HepG2 (cell line): ENCODE measurements around the gene BAHCC1. TPM values are rescaled to one million over a fixed set of nuclear protein-coding genes. Genes with fewer than 3 reads are reported as not detected.
A peak's percentile ranks its signal among the peaks of the same experiment; 100 is the strongest.

ENCODE experiments used
- ARID5B ChIP-seq: IDR thresholded peaks from 2 replicates; pipeline ENCODE4 v1.4.0; 2020; ENCODE audit warnings: mild to moderate bottlenecking, missing genetic modification reagents
- ATF2 ChIP-seq: sonication (generic); formaldehyde crosslinking; IDR thresholded peaks from 2 replicates; pipeline ENCODE4 v1.4.0; 2020; ENCODE audit warnings: missing genetic modification reagents
- BHLHE40 ChIP-seq: IDR thresholded peaks from 2 replicates; pipeline ENCODE4 v1.6.1; 2011; ENCODE audit warnings: low read length, improper control_type of control experiment
- HNRNPH1 ChIP-seq: fragments of 200-400 bp; formaldehyde crosslinking; optimal IDR thresholded peaks from 2 replicates; pipeline ENCODE3; 2017; ENCODE audit warnings: mild to moderate bottlenecking, low read depth, low read length
- KAT7 ChIP-seq: IDR thresholded peaks from 2 replicates; pipeline ENCODE4 v1.6.1; 2018; ENCODE audit warnings: borderline replicate concordance, missing compliant biosample characterization
- MTF1 ChIP-seq: sonication (generic); formaldehyde crosslinking; IDR thresholded peaks from 2 replicates; pipeline ENCODE4 v1.5.0; 2020; ENCODE audit warnings: missing genetic modification reagents
- NFIC ChIP-seq: IDR thresholded peaks from 2 replicates; pipeline ENCODE4 v1.6.1; 2012; ENCODE audit warnings: mild to moderate bottlenecking, low read length, inconsistent platforms
- PAX8 ChIP-seq: sonication (generic); formaldehyde crosslinking; IDR thresholded peaks from 2 replicates; pipeline ENCODE4 v1.8.0; 2022; ENCODE audit warnings: mild to moderate bottlenecking, missing genetic modification reagents, borderline replicate concordance
- PLRG1 ChIP-seq: fragments of 450-650 bp; conservative IDR thresholded peaks from 2 replicates; pipeline ENCODE4 v1.6.1; 2016
- POLR2AphosphoS5 ChIP-seq: IDR thresholded peaks from 2 replicates; pipeline ENCODE4 v1.6.1; 2012; ENCODE audit warnings: low read depth, low read length
- POLR2G ChIP-seq: fragments of 200-400 bp; formaldehyde crosslinking; IDR thresholded peaks from 2 replicates; pipeline ENCODE4 v1.6.1; 2018; ENCODE audit warnings: mild to moderate bottlenecking, low read depth, low read length, moderate library complexity
- RBM22 ChIP-seq: fragments of 200-400 bp; formaldehyde crosslinking; optimal IDR thresholded peaks from 2 replicates; pipeline ENCODE3; 2017; ENCODE audit warnings: mild to moderate bottlenecking, low read length, moderate library complexity
- SNAPC4 ChIP-seq: sonication (generic); formaldehyde crosslinking; IDR thresholded peaks from 2 replicates; pipeline ENCODE4 v1.4.0; 2020; ENCODE audit warnings: mild to moderate bottlenecking, missing genetic modification reagents
- TBX2 ChIP-seq: sonication (generic); formaldehyde crosslinking; IDR thresholded peaks from 2 replicates; pipeline ENCODE4 v1.5.0; 2020; ENCODE audit warnings: missing genetic modification reagents, mild to moderate bottlenecking, borderline replicate concordance
- ZNF709 ChIP-seq: sonication (generic); formaldehyde crosslinking; IDR thresholded peaks from 2 replicates; pipeline ENCODE4 v1.5.0; 2020; ENCODE audit warnings: mild to moderate bottlenecking, missing genetic modification reagents
- ZNF790 ChIP-seq: sonication (generic); formaldehyde crosslinking; IDR thresholded peaks from 2 replicates; pipeline ENCODE4 v1.8.0; 2022; ENCODE audit warnings: missing genetic modification reagents, mild to moderate bottlenecking, borderline replicate concordance
- ZNF891 ChIP-seq: sonication (generic); formaldehyde crosslinking; IDR thresholded peaks from 2 replicates; pipeline ENCODE4 v1.5.0; 2020; ENCODE audit warnings: mild to moderate bottlenecking, missing genetic modification reagents
- polyA plus RNA-seq, 8 experiments: library from polyadenylated mRNA; depleted of rRNA in 3 of 8; stranded (reverse) in 7 of 8; unstranded in 1 of 8; fragments of >200 nt; fragmentation: Illumina TruSeq in 4 of 8; extraction: Trizol in 4 of 8; gene quantifications; 2 replicates each; pipeline versions ENCODE4 v1.2.1 to v1.2.3, GENCODE V29; 2011 to 2016; ENCODE audit warnings: low read depth in 4 of 8, missing spikeins in 1 of 8, mixed read lengths in 1 of 8; ENCODE audit not compliant: insufficient read depth in 1 of 8
- total RNA-seq, 5 experiments: library from RNA; depleted of rRNA; stranded (reverse); fragments of >200 nt; fragmentation: Illumina TruSeq; extraction: Trizol; gene quantifications; 2 replicates each; pipeline ENCODE4 v1.2.3, GENCODE V29; 2016; ENCODE audit warnings: low read depth in 1 of 5
- TF ChIP-seq, protein P1 (sequence below): sonication (generic); formaldehyde crosslinking; IDR thresholded peaks from 2 replicates; pipeline ENCODE4 v1.8.0; 2022; ENCODE audit warnings: low read depth, missing genetic modification reagents

BAHCC1 gene
- total and polyA plus RNA-seq, 2 of the 13 experiments (the other 11 are each of a cell fraction or from before 2014, with no cell fraction given): 1.4 to 1.7 TPM

- TF ChIP-seq SNAPC4 (CRISPR knock-in tag) (peak; percentile 96), ZNF709 (0 out of 2 replicates have a peak, but pooled peaks have one; percentile 44), ATF2 (CRISPR knock-in tag) (peak; percentile 72; the same call in 1 of the 2 replicates), RBM22 (peak; percentile 70), MTF1 (CRISPR knock-in tag) (no peak; the same call in 1 of the 2 replicates), NFIC (peak; percentile 82; the same call in 1 of the 2 replicates), ARID5B (CRISPR knock-in tag) (peak; percentile 85; the same call in 1 of the 2 replicates), PAX8 (CRISPR knock-in tag) (0 out of 2 replicates have a peak, but pooled peaks have one; percentile 53), ZNF891 (CRISPR knock-in tag) (peak; percentile 99), BHLHE40 (peak; percentile 91), TBX2 (CRISPR knock-in tag) (peak; percentile 89), POLR2AphosphoS5 (peak; percentile 78), POLR2G (peak; percentile 97), PLRG1 (no peak), KAT7 (peak; percentile 35; the same call in 1 of the 2 replicates), ZNF790 (CRISPR knock-in tag) (no peak), HNRNPH1 (no peak)
- TF ChIP-seq, protein P1, sequence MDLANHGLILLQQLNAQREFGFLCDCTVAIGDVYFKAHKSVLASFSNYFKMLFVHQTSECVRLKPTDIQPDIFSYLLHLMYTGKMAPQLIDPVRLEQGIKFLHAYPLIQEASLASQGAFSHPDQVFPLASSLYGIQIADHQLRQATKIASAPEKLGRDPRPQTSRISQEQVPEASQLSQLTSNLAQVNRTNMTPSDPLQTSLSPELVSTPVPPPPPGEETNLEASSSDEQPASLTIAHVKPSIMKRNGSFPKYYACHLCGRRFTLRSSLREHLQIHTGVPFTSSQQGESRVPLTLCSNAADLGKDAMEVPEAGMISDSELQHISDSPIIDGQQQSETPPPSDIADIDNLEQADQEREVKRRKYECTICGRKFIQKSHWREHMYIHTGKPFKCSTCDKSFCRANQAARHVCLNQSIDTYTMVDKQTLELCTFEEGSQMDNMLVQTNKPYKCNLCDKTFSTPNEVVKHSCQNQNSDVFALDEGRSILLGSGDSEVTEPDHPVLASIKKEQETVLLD (CRISPR knock-in tag): peak; percentile 65; the same call in 1 of the 2 replicates
Observed at GRCh38 chr17:81394921-81395599, at the start of gene BAHCC1 (continued).
